Calu3 (cell line): ENCODE measurements around the gene PPM1H. TPM values are rescaled to one million over a fixed set of nuclear protein-coding genes. Genes with fewer than 3 reads are reported as not detected.

Source experiments
- BruUV-seq: library from RNA; stranded (reverse); fragments of 400-500 nt; replicated peaks from 2 replicates; lab custom pipeline; 2021; lab: Mats Ljungman, UMichigan
- CTCF ChIA-PET: fragments of 300-600 bp; sonication (Branson Sonifier 250); formaldehyde crosslinking; loops from one replicate; lab custom pipeline; 2022; ENCODE audit warnings: antibody characterized with exemption; lab: Charles Lee
- DNase-seq: peaks from one replicate; pipeline ENCODE4 v3.0.0; 2022
- H3K27ac Mint-ChIP-seq: one replicate; pipeline ENCODE4 v1.8.0; 2022; ENCODE audit warnings: mixed read lengths; ENCODE audit not compliant: unreplicated experiment
- H3K27me3 Mint-ChIP-seq: one replicate; pipeline ENCODE4 v1.8.0; 2022; ENCODE audit warnings: mixed read lengths; ENCODE audit not compliant: unreplicated experiment
- H3K36me3 Mint-ChIP-seq: one replicate; pipeline ENCODE4 v1.8.0; 2022; ENCODE audit warnings: mild to moderate bottlenecking, moderate library complexity, mixed read lengths; ENCODE audit not compliant: insufficient read depth, unreplicated experiment
- H3K4me1 Mint-ChIP-seq: one replicate; pipeline ENCODE4 v1.8.0; 2022; ENCODE audit warnings: mild to moderate bottlenecking, low read depth, mixed read lengths; ENCODE audit not compliant: unreplicated experiment
- H3K4me3 Mint-ChIP-seq: one replicate; pipeline ENCODE4 v1.8.0; 2022; ENCODE audit warnings: mild to moderate bottlenecking, low read depth, moderate library complexity, mixed read lengths; ENCODE audit not compliant: unreplicated experiment
- H3K9me3 Mint-ChIP-seq: one replicate; pipeline ENCODE4 v1.8.0; 2022; ENCODE audit warnings: low read depth, mixed read lengths; ENCODE audit not compliant: unreplicated experiment
- intact Hi-C: fragments of 100-400 bp; cut with micrococcal nuclease; formaldehyde crosslinking; loops from one replicate; pipeline ENCODE4 v1.10.0; 2022; ENCODE audit not compliant: unreplicated experiment
- total RNA-seq: library from RNA; stranded (reverse); gene quantifications from 2 replicates; pipeline ENCODE4 v1.2.3, GENCODE V29; 2022
- TF ChIP-seq, protein P1 (sequence below): fragments of 200-600 bp; IDR thresholded peaks from one replicate; pipeline ENCODE4 v1.8.0; 2022; ENCODE audit warnings: antibody characterized with exemption; ENCODE audit not compliant: unreplicated experiment

PPM1H gene
- total RNA-seq, 1 experiment from 2014 or later: 36.7 TPM

GRCh38 chr12:62808166-62808879 is 126.6 kb downstream of the PPM1H start:
- TF ChIP-seq, protein P1, sequence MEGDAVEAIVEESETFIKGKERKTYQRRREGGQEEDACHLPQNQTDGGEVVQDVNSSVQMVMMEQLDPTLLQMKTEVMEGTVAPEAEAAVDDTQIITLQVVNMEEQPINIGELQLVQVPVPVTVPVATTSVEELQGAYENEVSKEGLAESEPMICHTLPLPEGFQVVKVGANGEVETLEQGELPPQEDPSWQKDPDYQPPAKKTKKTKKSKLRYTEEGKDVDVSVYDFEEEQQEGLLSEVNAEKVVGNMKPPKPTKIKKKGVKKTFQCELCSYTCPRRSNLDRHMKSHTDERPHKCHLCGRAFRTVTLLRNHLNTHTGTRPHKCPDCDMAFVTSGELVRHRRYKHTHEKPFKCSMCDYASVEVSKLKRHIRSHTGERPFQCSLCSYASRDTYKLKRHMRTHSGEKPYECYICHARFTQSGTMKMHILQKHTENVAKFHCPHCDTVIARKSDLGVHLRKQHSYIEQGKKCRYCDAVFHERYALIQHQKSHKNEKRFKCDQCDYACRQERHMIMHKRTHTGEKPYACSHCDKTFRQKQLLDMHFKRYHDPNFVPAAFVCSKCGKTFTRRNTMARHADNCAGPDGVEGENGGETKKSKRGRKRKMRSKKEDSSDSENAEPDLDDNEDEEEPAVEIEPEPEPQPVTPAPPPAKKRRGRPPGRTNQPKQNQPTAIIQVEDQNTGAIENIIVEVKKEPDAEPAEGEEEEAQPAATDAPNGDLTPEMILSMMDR: no peak
- no peak for DNase-seq
- no peak overlapping the region for H3K27ac Mint-ChIP-seq
- H3K27me3 Mint-ChIP-seq: no peaks in the 10 kb centered on the region
- no peak overlapping the region for H3K4me3 Mint-ChIP-seq
- no TSS peak for BruUV-seq
- H3K4me1 Mint-ChIP-seq: peaks cover 5% of the 10 kb centered on the region
- intact Hi-C loops: no loop called here
- CTCF ChIA-PET: interaction anchor here (0.6 kb wide), 1 partner anchor 252 kb away, joined by 3 read pairs; no protein-coding TSS in a partner anchor
- no peaks in the 10 kb centered on the region for H3K9me3 Mint-ChIP-seq
- H3K36me3 Mint-ChIP-seq: no peaks in the 10 kb centered on the region

DNA sequence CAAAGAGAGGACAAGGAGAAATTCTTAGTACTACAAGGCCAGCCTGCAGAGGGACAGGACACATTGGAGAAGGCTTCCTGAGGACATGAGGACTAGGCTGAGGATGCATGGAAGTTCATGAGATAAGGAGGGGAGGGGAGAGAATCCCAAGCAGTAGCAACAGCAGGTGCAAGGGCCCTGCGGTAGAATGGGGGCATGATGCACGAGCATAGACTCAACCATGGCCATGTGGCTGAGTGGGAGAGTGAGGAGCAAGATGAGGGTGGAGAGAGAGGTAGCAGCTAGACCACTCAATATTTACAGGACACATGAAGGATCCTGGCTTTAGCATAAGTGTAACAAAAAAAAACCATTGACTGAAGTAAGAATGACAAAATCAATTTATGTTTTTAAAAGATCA is 128.1 kb downstream of the PPM1H start:
- TF ChIP-seq, protein P1: no peak
- intact Hi-C loops: no loop called here
- no TSS peak for BruUV-seq
- no peak overlapping the region for H3K27ac Mint-ChIP-seq
- no peaks in the 10 kb centered on the region for H3K36me3 Mint-ChIP-seq
- no peak for DNase-seq
- no peak overlapping the region for H3K4me3 Mint-ChIP-seq
- no peaks in the 10 kb centered on the region for H3K27me3 Mint-ChIP-seq
- CTCF ChIA-PET: no interaction called here
- no peaks in the 10 kb centered on the region for H3K4me1 Mint-ChIP-seq
- no peaks in the 10 kb centered on the region for H3K9me3 Mint-ChIP-seq

DNA sequence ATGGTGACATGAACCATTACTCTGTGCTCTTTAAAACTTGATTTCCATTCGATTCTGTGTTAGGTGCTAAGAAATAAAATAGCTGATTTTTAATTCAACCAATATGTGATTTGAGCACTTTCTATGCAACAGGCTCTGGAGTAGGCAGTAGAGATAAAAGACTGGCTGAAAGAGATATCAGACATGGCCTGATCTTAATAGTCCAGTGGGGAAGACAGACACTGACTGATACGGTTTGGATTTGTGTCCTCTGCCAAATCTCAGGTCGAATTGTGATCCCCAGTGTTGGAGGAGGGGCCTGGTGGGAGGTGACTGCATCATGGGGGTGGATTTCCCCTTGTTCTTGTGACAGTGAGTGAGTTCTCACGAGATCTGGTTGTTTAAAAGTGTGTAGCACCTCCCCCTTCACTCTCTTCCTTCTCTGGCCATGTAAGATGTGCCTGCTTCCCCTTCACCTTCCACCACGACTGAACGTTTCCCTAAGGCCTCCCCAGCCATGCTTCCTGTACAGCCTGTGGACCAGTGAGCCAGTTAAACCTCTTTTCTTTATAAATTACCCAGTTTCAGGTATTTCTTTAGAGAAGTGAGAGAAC is 128.6 kb downstream of the PPM1H start:
- Mint-ChIP-seq H3K27me3 (no peaks in the 10 kb centered on the region), H3K4me3 (no peak overlapping the region), H3K27ac (no peak overlapping the region), H3K9me3 (no peaks in the 10 kb centered on the region), H3K4me1 (no peaks in the 10 kb centered on the region), H3K36me3 (peaks cover 4% of the 10 kb centered on the region)
- CTCF ChIA-PET: no interaction called here
- BruUV-seq: no TSS peak
- TF ChIP-seq, protein P1: no peak
- intact Hi-C loops: no loop called here
- DNase-seq: no peak

DNA sequence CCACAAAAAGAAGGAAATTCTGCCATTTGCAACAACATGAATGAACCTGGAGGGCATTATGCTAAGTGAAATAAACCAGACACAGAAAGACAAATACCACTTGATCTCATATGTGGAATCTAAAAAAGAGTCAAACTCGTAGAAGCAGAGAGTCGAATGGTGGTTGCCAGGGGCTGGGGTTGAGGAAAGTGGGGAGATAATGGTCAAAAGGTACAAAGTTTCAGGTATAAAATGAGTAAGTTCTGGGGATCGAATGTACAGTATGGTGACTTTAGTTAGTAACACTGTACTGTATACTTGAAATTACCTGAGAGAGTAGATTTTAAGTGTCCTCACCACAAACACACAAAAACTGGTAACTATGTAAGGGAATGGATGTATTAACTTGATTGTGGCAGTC is 129.4 kb downstream of the PPM1H start:
- CTCF ChIA-PET: no interaction called here
- Mint-ChIP-seq H3K9me3 (no peaks in the 10 kb centered on the region), H3K4me1 (peaks cover 7% of the 10 kb centered on the region), H3K27me3 (no peaks in the 10 kb centered on the region), H3K36me3 (peaks cover 7% of the 10 kb centered on the region), H3K27ac (no peak overlapping the region), H3K4me3 (no peak overlapping the region)
- intact Hi-C loops: no loop called here
- DNase-seq: no peak
- TF ChIP-seq, protein P1: no peak
- no TSS peak for BruUV-seq
